GM12891 (cell line): ENCODE results near the gene ABCC4.

Experiments used
- DNase-seq: peaks from one replicate; pipeline ENCODE4 v3.0.0; 2011; ENCODE audit warnings: low spot score; ENCODE audit not compliant: insufficient read length
- FAIRE-seq: peaks from 2 replicates; lab custom pipeline; 2011; peaks lifted over from hg19 to GRCh38; lab: Jason Lieb, UNC
- PAX5 ChIP-seq: IDR thresholded peaks from 2 replicates; pipeline ENCODE4 v1.6.1; 2011; ENCODE audit warnings: low read length, moderate library complexity, mild to moderate bottlenecking; ENCODE audit not compliant: insufficient read depth, severe bottlenecking
- POLR2A ChIP-seq: IDR thresholded peaks from 2 replicates; pipeline ENCODE4 v1.6.1; 2011; ENCODE audit warnings: low read depth, low read length, control low read depth
- POLR2AphosphoS5 ChIP-seq: IDR thresholded peaks from 2 replicates; pipeline ENCODE4 v1.6.1; 2011; ENCODE audit warnings: low read depth, low read length, control low read depth
- POU2F2 ChIP-seq: IDR thresholded peaks from 2 replicates; pipeline ENCODE4 v1.6.1; 2011; ENCODE audit warnings: low read depth, mild to moderate bottlenecking, control low read depth, low read length, moderate library complexity
- SPI1 ChIP-seq: IDR thresholded peaks from 2 replicates; pipeline ENCODE4 v1.6.1; 2011; ENCODE audit warnings: low read depth, low read length, control low read depth
- TAF1 ChIP-seq: IDR thresholded peaks from 2 replicates; pipeline ENCODE4 v1.6.1; 2011; ENCODE audit warnings: low read depth, low read length, control low read depth

ABCC4 gene

DNA sequence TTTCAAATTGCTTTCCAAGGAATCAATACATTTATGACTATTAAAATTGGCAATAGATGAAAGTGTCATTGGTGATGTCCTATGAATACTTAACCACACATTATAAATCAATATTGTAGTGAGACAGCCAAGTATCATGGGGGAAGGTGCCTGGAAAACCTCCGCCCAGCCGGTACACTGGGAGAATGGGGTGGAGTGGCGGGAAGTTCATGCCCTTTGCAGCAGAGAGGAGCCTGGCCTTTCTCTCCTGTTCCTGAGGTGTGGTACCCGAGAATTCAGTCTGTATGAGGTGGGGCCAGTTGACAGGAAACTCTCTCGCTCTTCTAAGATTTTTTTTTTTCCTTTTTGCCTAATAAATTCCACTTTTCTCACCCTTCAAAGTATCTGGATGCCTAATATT lies 25.4 kb upstream of the ABCC4 start:
- TF ChIP-seq POLR2AphosphoS5 = no peak
- no peak for TF ChIP-seq SPI1
- no peak for TF ChIP-seq POU2F2
- TF ChIP-seq POLR2A = no peak
- no peak for TF ChIP-seq PAX5
- no peak for TF ChIP-seq TAF1
- no peak for FAIRE-seq
- DNase-seq = no peak

DNA sequence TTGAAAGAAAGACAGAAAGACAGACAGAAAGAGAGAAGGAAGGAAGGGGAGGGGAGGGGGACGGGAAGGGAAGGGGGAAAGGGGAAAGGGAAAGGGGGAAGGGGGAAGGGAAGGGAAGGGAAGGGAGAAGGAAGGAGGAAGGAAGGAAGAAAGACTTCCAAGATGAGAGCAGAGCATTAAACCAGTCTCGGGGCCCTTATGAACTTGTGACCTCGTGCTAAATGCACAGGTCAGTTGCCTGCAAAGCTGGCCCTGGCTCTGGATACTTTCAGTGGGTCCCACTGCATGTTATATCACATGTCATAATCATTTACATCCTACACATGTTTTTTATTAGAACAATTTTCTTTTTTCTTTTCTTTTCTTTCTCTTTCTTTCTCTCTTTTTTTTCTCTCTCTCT lies 24.2 kb upstream of the ABCC4 start:
- FAIRE-seq = no peak
- TF ChIP-seq POLR2A (no peak), TAF1 (no peak), PAX5 (no peak), POLR2AphosphoS5 (no peak), SPI1 (no peak), POU2F2 (no peak)
- no peak for DNase-seq

DNA sequence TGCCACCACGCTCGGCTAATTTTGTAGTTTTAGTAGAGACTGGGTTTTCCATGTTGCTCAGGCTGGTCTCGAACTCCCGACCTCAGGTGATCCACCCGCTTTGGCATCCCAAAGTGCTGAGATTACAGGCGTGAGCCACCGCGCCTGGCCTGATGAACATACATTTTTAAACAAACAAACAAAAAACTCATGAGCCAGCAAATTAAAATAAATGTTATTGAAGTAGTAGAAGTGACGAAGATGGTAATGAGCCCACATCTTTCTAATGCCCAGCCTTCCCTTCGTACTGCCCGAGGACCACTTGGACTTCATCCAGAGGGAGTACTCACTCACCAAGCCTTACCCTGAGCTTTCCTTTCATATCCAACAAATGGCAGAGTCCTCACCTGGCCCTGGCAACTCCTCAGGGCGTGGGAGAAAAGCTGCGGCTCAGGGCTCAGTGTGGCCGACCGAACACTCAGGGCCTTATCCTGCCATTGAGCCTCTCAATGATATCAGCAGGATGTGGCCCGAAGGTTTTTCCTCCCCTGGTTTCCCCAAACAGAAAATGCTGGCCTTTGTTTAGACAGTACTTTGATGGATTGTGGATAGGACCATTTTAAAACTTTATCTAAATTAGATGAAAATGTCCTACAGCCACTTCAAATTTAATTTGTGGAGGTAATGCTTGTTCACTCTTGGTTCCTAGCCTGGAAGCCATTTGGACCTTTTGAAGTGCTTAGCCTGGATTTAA lies 22.8 kb upstream of the ABCC4 start:
- TF ChIP-seq TAF1 = no peak
- TF ChIP-seq POLR2A = no peak
- TF ChIP-seq PAX5 = no peak
- TF ChIP-seq SPI1 = no peak
- no peak for TF ChIP-seq POU2F2
- TF ChIP-seq POLR2AphosphoS5 = no peak
- DNase-seq = no peak
- no peak for FAIRE-seq

DNA sequence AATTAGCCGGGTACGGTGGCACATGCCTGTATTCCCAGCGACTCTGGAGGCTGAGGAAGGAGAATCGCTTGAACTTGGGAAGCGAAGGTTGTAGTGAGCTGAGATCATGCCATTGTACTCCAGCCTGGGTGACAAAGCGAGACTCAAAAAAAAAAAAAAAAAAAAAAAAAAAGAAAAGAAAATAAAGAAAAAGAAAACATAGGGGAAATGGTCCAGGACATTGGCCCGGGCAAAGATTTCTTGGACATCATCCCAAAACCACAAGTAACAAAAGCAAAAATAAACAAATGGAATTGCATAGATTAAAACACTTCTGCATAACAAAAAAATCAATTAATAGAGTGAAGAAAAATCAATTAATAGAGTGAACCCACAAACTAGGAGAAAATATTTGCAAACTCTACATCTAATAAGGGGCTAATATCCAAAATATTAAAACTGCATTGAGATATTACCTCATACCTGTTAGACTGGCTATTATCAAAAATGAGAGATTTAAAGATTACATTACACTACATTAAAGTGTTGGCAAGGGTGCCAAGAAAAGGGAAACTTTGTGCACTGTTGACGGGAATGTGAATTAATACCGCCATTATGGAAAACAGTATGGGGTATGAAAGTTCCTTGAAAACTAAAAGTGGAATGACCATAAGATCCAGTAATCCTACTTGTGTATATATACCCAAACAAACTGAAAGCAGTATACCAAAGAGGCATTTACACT lies 18.5 kb upstream of the ABCC4 start:
- TF ChIP-seq TAF1 = no peak
- TF ChIP-seq PAX5 = no peak
- no peak for FAIRE-seq
- no peak for DNase-seq

DNA sequence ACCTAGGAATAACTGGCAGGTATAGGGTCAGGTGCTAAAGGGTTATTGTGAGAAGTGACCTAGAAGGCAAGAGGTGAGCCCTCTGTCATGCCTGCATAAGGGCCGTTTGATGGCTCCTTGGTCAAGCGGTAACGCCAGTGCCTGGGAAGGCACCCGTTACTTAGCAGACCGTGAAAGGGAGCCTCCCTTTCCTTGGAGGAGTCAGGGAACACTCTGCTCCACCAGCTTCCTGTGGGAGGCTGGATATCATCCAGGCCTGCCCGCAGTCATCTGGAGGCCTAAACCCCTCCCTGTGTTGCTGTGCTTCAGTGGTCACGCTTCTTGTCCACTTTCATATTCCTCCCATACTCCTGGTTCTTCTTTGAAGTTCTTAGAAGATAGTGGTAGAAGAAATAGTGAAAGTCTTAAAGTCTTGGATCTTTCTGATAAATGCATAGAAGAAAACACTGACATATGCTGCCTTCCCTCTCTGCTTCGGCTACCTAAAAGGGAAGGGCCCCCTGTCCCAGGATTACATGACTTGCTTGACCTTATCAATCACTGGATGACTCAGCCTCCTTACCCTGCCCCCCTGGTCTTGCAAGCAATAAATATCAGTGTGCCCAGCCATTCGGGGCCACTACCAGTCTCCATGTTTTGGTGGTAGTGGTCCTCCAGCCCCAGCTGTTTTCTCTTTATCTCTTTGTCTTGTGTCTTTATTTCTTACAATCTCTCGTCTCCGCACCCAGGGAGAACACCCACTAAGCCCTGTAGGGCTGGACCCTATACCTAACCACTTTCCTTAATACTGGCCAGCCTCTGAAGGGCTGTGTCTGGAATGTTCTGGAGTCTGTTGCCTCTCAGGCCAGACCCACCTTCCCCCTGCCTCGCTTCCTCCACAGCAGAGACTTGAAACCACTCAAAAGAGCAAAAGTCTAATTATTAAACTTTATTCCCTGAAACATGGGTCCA lies 16.1 kb upstream of the ABCC4 start:
- DNase-seq (no peak), FAIRE-seq (no peak)
- TF ChIP-seq POU2F2 (no peak), PAX5 (no peak)

DNA sequence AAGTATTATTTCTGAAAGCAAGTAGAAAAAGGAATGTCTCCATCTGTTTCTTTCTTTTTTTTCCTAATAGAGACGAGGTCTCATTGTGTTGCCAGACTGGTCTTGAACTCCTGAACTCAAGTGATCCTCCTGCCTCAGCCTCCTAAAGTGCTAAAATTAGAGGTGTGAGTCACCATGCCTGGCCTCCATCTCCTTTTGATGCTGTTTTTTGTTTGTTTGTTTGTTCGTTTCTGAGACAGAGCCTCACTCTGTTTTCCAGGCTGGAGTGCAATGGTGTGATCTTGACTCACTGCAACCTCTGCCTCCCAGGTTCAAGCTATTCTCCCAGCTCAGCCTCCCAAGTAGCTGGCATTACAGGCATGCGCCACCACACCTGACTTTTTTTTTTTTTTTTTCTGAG lies 14.5 kb upstream of the ABCC4 start:
- FAIRE-seq = no peak
- no peak for TF ChIP-seq POU2F2
- no peak for TF ChIP-seq PAX5
- no peak for TF ChIP-seq SPI1
- no peak for TF ChIP-seq TAF1
- TF ChIP-seq POLR2A = no peak
- TF ChIP-seq POLR2AphosphoS5 = no peak
- DNase-seq = no peak

DNA sequence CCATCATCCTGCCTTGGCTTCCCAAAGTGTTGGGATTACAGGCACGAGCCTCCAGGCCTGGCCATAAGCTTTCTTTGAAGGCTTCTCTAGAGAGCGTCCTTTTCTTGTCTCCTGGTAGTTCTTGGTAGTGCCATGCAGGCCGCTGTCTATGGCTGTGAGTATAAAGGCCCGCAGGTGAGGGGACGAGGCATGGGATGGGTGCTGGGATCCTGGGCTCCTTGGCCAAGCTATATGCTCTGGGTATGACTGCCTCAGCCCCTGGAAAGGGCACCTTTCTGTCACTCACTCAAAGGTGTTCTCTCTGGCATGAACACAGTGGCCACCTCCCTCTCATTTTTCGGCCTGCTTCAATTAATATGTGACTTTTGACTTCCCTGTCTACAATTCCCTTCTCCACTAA lies 6.3 kb upstream of the ABCC4 start:
- TF ChIP-seq SPI1 (no peak), POU2F2 (no peak), TAF1 (no peak), PAX5 (no peak)
- no peak for DNase-seq
- no peak for FAIRE-seq

DNA sequence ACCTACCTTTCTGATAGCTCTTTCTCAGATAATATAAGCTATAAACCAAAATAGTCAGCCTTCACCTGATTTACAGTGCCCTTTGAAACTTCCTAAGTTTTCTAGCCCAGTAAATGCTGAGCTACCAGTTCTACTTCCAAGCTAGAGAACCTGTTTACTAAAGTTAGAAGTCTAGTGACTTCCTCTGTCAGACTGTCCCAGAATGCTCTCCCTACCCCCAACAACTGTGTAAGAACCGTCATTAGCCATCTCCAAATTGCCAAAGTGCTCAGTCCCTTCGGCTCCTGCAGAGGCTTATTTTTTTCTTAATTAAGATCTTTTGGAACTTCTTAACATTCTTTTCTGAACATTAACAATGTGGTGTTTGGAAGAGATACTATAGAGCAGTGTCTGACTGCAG lies 3.2 kb upstream of the ABCC4 start:
- TF ChIP-seq POLR2AphosphoS5 = no peak
- TF ChIP-seq TAF1 = no peak
- TF ChIP-seq SPI1 = no peak
- no peak for TF ChIP-seq POU2F2
- no peak for TF ChIP-seq POLR2A
- no peak for TF ChIP-seq PAX5
- no peak for FAIRE-seq
- no peak for DNase-seq

DNA sequence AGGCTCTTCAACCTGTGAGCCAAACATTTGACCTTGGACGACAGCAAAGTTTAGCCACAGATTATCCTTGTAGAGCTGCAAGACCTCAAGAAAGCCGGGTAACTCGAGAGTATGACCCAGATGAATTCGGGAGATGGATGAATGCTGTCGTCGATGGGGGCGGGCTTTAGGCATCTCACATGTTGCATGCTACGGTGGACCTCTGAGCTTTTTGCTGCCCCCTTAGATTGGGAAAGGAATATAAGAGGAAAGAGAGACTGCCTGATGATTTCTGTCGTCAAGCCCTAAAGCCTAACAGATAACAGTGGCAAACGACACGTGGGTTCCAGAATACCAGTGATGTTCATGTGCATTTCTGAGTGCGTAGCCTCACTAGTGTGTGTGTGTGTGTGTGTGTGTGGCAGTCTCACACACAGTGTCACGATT lies 730 bp upstream of the ABCC4 start:
- peak; percentile 30 for DNase-seq
- TF ChIP-seq POU2F2 (no peak), POLR2A (no peak), SPI1 (no peak), PAX5 (no peak), TAF1 (no peak), POLR2AphosphoS5 (no peak)
- peak; percentile 66 for FAIRE-seq
